Measurements from ENCODE around the gene ERC1. TPM values are rescaled to one million over a fixed set of nuclear protein-coding genes. Genes with fewer than 3 reads are reported as not detected.

Gene ERC1
- total and polyA plus RNA-seq, 8 donors: 34.9 to 64.9 (median 40.8) TPM

GRCh38 chr12:1127021-1127420 is 136.0 kb downstream of the ERC1 start:
- no peaks in the 10 kb centered on the region for H3K9me3 ChIP-seq
- no peak overlapping the region for H3K27ac ChIP-seq
- TF ChIP-seq CTCF (IDR thresholded peaks at IDR 0.05): no peak
- no peak overlapping the region for H3K4me3 ChIP-seq
- no peaks in the 10 kb centered on the region for H3K36me3 ChIP-seq
- no peak for DNase-seq
- H3K4me1 ChIP-seq: peaks cover 0 to 9% of the 10 kb centered on the region in 2 donors
- intact Hi-C loops (cut with DNase I): no loop called here
- ATAC-seq: no peak
- no peaks in the 10 kb centered on the region for H3K27me3 ChIP-seq

DNA sequence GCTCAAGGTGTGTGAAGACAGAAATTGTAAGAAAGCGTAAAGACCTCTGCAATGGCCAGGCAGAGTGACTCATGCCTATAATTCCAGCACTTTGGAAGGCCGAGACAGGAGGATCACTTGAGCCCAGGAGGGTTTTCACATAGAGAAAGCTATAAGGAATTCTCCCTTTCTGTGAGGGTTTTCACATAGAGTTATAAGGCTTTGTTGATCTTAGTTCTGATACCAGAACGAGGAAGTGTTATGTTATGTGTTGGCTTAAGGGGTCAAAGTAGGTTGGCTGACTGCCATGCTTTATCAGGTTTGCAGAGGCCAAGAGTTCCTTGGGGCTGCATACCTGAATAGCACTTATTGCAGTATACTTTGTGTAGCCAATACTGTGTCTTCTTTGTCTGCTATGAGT is 139.1 kb downstream of the ERC1 start:
- Histone ChIP-seq H3K36me3 (no peaks in the 10 kb centered on the region), H3K27ac (peak overlapping the region in 1 of 2 donors; percentile 33), H3K4me3 (no peak overlapping the region), H3K27me3 (no peaks in the 10 kb centered on the region), H3K4me1 (peaks cover 0 to 9% of the 10 kb centered on the region in 2 donors), H3K9me3 (no peaks in the 10 kb centered on the region)
- no peak for TF ChIP-seq CTCF (IDR thresholded peaks at IDR 0.05)
- intact Hi-C loops (cut with DNase I): no loop called here
- DNase-seq: peak in 2 of 4 donors; percentile 36 to 74
- peak; percentile 88 for ATAC-seq

- intact Hi-C loops (cut with DNase I): no loop called here
- H3K4me3 ChIP-seq: no peak overlapping the region
- DNase-seq: peak in 1 of 4 donors; percentile 33
- no peak overlapping the region for H3K27ac ChIP-seq
- ATAC-seq: peak; percentile 57
- H3K4me1 ChIP-seq: peaks cover 0 to 9% of the 10 kb centered on the region in 2 donors
- TF ChIP-seq CTCF (IDR thresholded peaks at IDR 0.05): no peak
- H3K36me3 ChIP-seq: no peaks in the 10 kb centered on the region
- no peaks in the 10 kb centered on the region for H3K27me3 ChIP-seq
- H3K9me3 ChIP-seq: no peaks in the 10 kb centered on the region
These were observed 139.5 kb downstream of the ERC1 start for GRCh38 chr12:1130571-1130970.

DNA sequence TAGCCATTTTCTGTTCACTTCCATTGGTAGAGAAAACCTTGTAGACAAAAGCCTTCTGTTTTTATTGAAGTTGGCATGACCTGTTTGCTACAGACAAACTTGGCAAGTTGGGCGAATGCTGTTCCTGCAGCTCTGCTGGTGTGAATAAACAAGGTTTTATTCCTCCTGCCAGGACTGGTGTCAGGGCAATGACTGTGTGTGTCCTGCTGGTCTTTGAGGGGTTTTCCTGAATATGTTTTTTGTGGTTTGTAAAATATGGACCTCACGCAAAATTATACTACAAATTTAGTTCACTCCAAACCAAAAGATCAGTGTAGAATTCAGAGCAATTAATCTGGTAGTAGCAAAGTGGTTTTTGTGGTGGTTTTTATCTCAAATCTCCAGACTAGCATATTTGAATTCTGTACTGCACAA is 140.8 kb downstream of the ERC1 start:
- Histone ChIP-seq H3K4me1 (peaks cover 0 to 9% of the 10 kb centered on the region in 2 donors), H3K9me3 (no peaks in the 10 kb centered on the region), H3K36me3 (no peaks in the 10 kb centered on the region), H3K27me3 (no peaks in the 10 kb centered on the region), H3K27ac (no peak overlapping the region), H3K4me3 (no peak overlapping the region)
- DNase-seq (no peak), ATAC-seq (no peak)
- intact Hi-C loops (cut with DNase I): no loop called here
- no peak for TF ChIP-seq CTCF (IDR thresholded peaks at IDR 0.05)

- DNase-seq (no peak), ATAC-seq (no peak)
- Histone ChIP-seq H3K27me3 (no peaks in the 10 kb centered on the region), H3K4me3 (no peak overlapping the region), H3K4me1 (peaks cover 0 to 9% of the 10 kb centered on the region in 2 donors), H3K36me3 (no peaks in the 10 kb centered on the region), H3K9me3 (no peaks in the 10 kb centered on the region), H3K27ac (no peak overlapping the region)
- no peak for TF ChIP-seq CTCF (IDR thresholded peaks at IDR 0.05)
- intact Hi-C loops (cut with DNase I): no loop called here
These were observed 141.3 kb downstream of the ERC1 start for GRCh38 chr12:1132311-1132710.
